ENCODE data around the gene HMX3. TPM values are rescaled to one million over a fixed set of nuclear protein-coding genes. Genes with fewer than 3 reads are reported as not detected.

The HMX3 gene
- total RNA-seq, 1 experiment from 2014 or later, result not detected

- DNase-seq (ENCODE audit: low read depth), result no peak
These were observed 12.1 kb downstream of the HMX3 start, which contains the start of gene HMX2 for GRCh38 chr10:123147635-123148413. HMX2 (plus strand) TSS chr10:123148136; CDS start chr10:123148379, 243 bp downstream.

GRCh38 chr10:123148414-123149161 lies 12.8 kb downstream of the HMX3 start:
- DNase-seq (ENCODE audit: low read depth), result no peak

GRCh38 chr10:123149162-123149567 lies 13.4 kb downstream of the HMX3 start:
- DNase-seq (ENCODE audit: low read depth), result no peak

- no peak for DNase-seq (ENCODE audit: low read depth)
These were observed 13.9 kb downstream of the HMX3 start for GRCh38 chr10:123149568-123150270.

DNA sequence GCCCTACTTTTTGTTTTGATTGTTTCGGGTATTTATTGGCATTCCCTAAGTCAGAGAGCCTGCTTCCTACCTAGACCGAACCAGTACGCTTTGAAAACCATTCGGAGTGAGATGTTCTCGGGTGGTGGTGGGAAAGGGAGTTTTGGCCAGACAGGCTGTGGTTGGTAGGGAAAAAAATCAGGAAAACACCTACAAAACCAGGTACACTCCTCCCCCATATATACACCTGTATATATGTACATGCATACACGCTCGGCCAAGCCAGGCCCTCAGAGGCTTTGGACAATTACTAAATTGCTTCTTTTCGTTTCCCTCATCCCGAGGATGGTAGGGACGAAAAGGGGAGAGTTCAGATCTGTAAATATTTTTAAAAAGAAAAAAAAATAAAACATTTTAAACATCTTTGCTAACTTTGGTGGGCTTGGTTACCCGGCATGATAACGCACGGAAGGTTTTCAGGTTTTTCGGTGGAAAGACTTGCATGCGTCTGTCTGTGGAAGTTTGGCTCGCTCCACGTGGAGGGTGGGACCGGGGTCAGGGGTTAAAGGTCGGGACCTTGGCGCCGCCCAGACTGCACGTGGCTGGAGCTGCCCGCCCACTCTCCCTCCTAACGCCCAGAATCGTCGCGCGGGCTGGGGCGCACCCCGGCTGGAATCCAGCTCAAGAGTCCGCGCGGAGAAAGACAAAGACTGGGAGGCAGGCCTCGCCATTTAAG lies 14.7 kb downstream of the HMX3 start:
- DNase-seq (ENCODE audit: low read depth), result no peak

GRCh38 chr10:123150986-123151736 lies 15.4 kb downstream of the HMX3 start:
- DNase-seq (ENCODE audit: low read depth), result no peak

DNA sequence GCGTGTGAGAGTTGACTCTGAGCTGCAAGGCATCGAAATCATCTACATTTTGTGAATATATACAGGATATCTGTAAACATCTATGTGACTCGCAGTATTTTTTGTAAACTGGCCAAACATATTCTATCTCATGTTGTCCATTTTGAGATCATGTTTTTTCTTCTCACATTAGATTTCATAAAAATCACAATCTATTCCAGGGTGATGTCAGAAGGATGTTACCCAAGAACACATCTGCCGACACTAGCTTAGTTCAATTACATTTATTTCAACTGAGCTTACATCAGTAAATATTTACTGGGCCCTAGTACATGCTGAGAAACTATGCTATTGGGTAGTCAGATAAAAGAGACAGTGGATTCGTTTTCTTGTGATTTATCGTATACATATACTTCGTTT lies 16.0 kb downstream of the HMX3 start:
- DNase-seq (ENCODE audit: low read depth), result no peak

GRCh38 chr10:123153486-123154091 lies 17.8 kb downstream of the HMX3 start:
- DNase-seq (ENCODE audit: low read depth), result no peak

DNA sequence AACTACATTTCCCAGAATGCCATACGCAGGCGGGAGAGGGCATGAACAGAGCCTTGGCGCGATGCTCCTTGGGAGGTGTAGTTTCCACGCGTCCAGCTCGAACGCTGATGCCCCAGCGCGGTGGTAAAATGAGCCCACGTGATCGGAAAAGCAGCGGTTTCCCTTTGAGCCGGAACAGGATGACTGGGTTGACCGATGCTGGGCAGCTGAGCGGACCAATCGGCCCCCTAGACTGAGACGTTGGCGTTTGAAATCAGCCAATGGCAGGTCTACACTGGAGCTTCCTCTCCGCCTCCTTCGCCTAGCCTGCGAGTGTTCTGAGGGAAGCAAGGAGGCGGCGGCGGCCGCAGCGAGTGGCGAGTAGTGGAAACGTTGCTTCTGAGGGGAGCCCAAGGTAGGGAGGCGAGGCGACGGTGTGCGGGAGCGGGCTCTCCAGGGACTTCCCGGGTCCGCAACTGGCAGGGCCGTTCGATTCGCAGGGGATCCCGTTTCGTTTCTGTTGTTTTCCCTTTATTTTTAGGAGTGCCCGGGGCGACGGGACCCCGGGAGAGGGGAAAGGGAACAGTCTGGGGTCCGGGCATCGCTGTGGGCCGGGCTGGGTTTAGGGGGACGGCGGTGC lies 18.4 kb downstream of the HMX3 start, which contains the start of gene BUB3:
Gene BUB3, plus strand, starts transcription at position 311 of the 619 bp plus-strand sequence. CDS start 516 bp downstream, outside the sequence.
- peak; percentile 100 for DNase-seq (ENCODE audit: low read depth)

DNA sequence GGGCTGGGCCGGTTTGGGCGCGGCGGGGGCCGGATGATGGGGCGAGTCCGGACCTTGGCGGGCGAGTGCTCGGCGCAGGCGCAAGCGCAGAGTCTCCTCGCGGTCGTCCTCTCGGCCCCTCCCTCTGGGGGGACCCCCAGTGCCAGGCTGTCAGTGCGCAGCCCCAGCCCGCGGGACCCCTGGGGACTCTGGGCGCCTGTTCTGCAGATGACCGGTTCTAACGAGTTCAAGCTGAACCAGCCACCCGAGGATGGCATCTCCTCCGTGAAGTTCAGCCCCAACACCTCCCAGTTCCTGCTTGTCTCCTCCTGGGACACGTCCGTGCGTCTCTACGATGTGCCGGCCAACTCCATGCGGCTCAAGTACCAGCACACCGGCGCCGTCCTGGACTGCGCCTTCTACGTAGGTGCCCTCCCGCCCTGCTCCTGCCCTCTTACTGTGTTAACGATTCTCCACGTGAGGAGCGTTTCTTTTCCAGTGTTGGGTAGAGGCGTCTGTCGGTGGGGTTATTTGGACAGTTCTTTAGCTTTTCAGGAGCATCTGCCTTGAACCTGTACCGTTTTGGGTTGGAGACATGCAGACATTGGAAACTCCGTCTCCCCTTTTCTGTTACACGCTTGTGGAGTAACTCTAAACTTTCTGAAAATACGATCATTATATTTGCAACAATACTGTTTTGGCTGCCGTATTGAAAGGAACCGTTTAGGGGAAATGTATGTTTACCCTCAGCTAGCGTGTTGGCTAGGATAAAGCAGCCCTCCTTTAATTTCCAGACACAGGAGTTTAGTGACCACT lies 19.1 kb downstream of the HMX3 start:
- DNase-seq (ENCODE audit: low read depth), result peak; percentile 61

DNA sequence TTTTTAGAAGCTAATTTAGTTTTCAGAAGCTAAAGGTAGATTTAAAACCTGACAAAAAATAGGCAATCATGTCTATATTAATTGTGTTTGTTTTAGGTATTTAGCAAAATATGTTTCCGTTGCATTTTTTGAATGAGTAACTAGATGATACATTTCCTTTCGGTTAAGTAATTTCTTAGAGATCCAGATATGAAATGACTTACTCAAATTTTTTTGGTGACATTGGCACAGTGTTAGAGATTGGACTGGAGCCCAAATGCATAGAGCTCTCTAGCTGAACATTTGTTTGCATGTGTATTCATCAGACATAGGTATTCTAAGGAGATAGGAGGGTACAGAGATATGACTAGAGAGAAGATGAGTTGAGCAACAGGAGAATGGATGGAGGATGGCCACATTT lies 20.3 kb downstream of the HMX3 start:
- DNase-seq (ENCODE audit: low read depth), result no peak

DNA sequence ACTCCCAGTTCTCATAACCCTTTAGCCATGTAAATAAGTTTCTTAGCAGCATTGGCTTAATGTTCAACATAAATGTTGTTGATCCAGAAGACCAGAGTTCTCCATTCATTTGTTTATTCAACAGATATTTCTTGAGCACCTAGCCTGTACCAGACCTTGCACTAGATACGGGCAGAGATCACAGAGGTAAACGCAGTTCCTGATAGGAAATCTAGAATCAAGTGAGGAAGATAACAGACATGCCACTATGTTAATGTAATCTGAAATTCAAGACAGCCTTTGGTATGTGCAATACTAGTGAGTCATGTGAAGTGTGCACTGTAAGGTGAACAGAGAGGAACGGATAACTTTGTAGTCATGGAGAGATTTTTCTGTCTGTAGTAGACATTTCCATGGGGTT lies 21.4 kb downstream of the HMX3 start:
- peak; percentile 58 for DNase-seq (ENCODE audit: low read depth)

GRCh38 chr10:123158682-123159081 lies 22.9 kb downstream of the HMX3 start:
- no peak for DNase-seq (ENCODE audit: low read depth)

GRCh38 chr10:123160311-123160980 lies 24.7 kb downstream of the HMX3 start:
- DNase-seq (ENCODE audit: low read depth), result no peak

- no peak for DNase-seq (ENCODE audit: low read depth)
These were observed 28.5 kb downstream of the HMX3 start for GRCh38 chr10:123164319-123164718.

DNA sequence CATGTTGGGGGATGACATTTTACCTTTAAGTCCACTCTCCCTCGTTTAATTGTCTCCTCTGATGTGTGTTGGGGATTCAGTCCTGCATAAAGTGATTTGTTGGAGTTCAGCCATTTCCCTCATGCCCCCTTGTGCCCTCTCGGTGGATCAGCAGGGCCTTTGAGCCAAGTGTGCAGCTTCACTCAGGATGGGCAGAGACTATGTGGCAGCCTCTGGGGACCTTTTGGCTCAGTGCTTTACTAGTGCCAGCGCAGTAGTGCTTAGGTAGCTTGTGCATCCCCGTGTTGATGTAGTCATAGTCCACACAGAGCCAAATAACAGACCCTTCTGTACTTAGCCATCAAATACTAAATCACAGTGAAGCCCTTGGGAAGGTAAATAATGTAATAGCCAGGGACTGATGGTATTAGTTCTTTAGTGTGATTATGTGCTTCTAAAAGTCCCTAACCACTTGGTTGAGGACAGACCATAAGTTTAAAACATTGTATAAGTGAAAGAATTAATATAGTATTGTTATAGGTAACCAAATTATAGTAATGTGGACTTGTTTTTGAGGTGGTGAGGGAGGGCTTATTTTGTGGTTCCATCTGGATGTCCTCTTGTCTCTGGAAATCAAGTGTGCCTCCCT lies 29.8 kb downstream of the HMX3 start:
- DNase-seq (ENCODE audit: low read depth), result no peak

DNA sequence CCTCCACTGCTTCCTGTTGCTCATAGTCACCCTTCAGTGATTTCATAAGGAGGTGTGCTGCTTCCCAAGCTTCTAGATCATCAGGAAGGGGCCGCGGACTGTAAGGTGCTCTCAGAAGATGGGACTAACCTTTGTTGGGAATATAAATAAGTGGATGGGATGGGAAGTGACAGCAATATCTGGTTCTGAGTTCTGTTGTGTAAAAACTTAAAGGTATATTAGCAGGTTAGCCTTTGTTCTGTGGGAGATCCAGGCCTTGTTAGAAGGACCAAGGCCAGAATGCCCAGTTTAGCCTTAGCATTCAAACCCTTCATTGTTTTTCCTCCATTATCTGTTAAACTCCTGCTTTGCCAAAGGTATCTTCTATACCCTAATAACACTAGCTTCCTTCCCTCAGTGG lies 30.8 kb downstream of the HMX3 start:
- DNase-seq (ENCODE audit: low read depth), result no peak

DNA sequence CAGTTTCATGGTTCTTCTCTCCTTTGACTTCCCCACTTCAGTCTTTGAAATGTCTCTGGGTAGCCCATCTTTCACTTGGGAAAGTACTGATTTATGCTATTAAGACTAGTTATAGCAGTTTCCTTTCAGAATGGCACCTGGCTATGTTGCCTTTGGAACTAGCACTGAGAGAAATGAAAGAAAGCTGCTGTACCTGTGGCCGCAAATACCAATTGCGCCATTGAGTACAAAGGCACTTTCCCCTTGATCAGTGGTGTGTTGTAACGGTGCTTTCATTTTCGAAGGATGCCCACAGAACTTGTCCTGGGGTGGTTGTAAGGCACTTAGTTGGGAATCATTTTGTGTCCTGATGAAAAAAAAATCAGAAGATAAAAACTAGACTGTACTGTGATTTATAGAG lies 35.2 kb downstream of the HMX3 start:
- no peak for DNase-seq (ENCODE audit: low read depth)
